Hematopoietic multipotent progenitor cell treated with erythropoietin and hydrocortisone succinate and interleukin-3 and kit ligand, for 6 days (in vitro differentiated cells): ENCODE results near the gene GZF1.

Source experiments
- DNase-seq: peaks from one replicate; pipeline ENCODE4 v3.0.0-alpha.2; 2015

GZF1 gene

GRCh38 chr20:23361476-23362391 lies at the start of gene GZF1:
Gene GZF1 (plus strand): TSS chr20:23362182. CDS start chr20:23364384, 2,202 bp downstream.
- peak; percentile 97 for DNase-seq

- no peak for DNase-seq
These were observed 48.7 kb upstream of the GZF1 start for GRCh38 chr20:23313271-23313670.

GRCh38 chr20:23314699-23315098 lies 47.3 kb upstream of the GZF1 start:
- DNase-seq = no peak

- DNase-seq = no peak
These were observed 46.9 kb upstream of the GZF1 start for GRCh38 chr20:23315099-23315498.

GRCh38 chr20:23316626-23317025 lies 45.4 kb upstream of the GZF1 start:
- no peak for DNase-seq

- no peak for DNase-seq
These were observed 44.9 kb upstream of the GZF1 start for GRCh38 chr20:23317081-23317480.

GRCh38 chr20:23318347-23318746 lies 43.6 kb upstream of the GZF1 start:
- DNase-seq = no peak

GRCh38 chr20:23320317-23320716 lies 41.7 kb upstream of the GZF1 start:
- peak; percentile 36 for DNase-seq

- DNase-seq = no peak
These were observed 36.9 kb upstream of the GZF1 start for GRCh38 chr20:23325107-23325506.

GRCh38 chr20:23326774-23327173 lies 35.2 kb upstream of the GZF1 start:
- no peak for DNase-seq

- no peak for DNase-seq
These were observed 34.2 kb upstream of the GZF1 start for GRCh38 chr20:23327617-23328333.

GRCh38 chr20:23331450-23332350 lies 30.3 kb upstream of the GZF1 start:
- no peak for DNase-seq

- no peak for DNase-seq
These were observed 29.5 kb upstream of the GZF1 start for GRCh38 chr20:23332467-23332866.

- DNase-seq = no peak
These were observed 27.9 kb upstream of the GZF1 start for GRCh38 chr20:23334111-23334510.

GRCh38 chr20:23335521-23335920 lies 26.5 kb upstream of the GZF1 start:
- no peak for DNase-seq

GRCh38 chr20:23336476-23336875 lies 25.5 kb upstream of the GZF1 start:
- DNase-seq = no peak

- DNase-seq = no peak
These were observed 24.7 kb upstream of the GZF1 start for GRCh38 chr20:23337312-23337711.

GRCh38 chr20:23339986-23340385 lies 22.0 kb upstream of the GZF1 start:
- no peak for DNase-seq

- DNase-seq = peak; percentile 78
These were observed 21.5 kb upstream of the GZF1 start for GRCh38 chr20:23340524-23340923.

GRCh38 chr20:23341073-23341472 lies 20.9 kb upstream of the GZF1 start:
- DNase-seq = no peak

- DNase-seq = no peak
These were observed 18.4 kb upstream of the GZF1 start for GRCh38 chr20:23343590-23343989.

- no peak for DNase-seq
These were observed 17.6 kb upstream of the GZF1 start for GRCh38 chr20:23344336-23344735.

- DNase-seq = peak; percentile 20
These were observed 16.0 kb upstream of the GZF1 start for GRCh38 chr20:23346002-23346401.
